Sigmoid colon (tissue), 7 donors: ENCODE measurements around the gene CRYBB1. TPM values are rescaled to one million over a fixed set of nuclear protein-coding genes. Genes with fewer than 3 reads are reported as not detected.

ENCODE experiments used
- DNase-seq: peaks from one replicate; pipeline ENCODE4 v3.0.0-alpha.2; 2019
- H3K27ac ChIP-seq, 4 donors: fragments of 200-600 bp; sonication (generic); one replicate each; pipeline ENCODE4 v1.5.1; 2016 to 2019; ENCODE audit warnings: mild to moderate bottlenecking in 1 of 4
- H3K27me3 ChIP-seq, 3 donors: fragments of 200-600 bp; sonication (generic); one replicate each; pipeline ENCODE4 v1.5.1; 2019; ENCODE audit warnings: mild to moderate bottlenecking in 1 of 3
- H3K36me3 ChIP-seq, 4 donors: fragments of 200-600 bp; sonication (generic); one replicate each; pipeline ENCODE4 v1.5.1; 2016 to 2019
- H3K4me1 ChIP-seq, 4 donors: fragments of 200-600 bp; sonication (generic); one replicate each; pipeline ENCODE4 v1.5.1; 2017 to 2019
- H3K4me3 ChIP-seq, 4 donors: fragments of 200-600 bp; sonication (generic); one replicate each; pipeline ENCODE4 v1.5.1; 2017 to 2019; ENCODE audit warnings: mild to moderate bottlenecking in 2 of 4, moderate library complexity in 1 of 4
- H3K9me3 ChIP-seq, 4 donors: fragments of 200-600 bp in 3 of 4; sonication (generic) in 3 of 4; one replicate each; pipeline versions ENCODE4 v1.5.1 to v1.6.1; 2013 to 2019
- CTCF ChIP-seq, 4 experiments: fragments of 450-650 bp in 3 of 4; fragments of 200-600 bp in 1 of 4; IDR thresholded peaks; one replicate each; pipeline ENCODE4 v1.5.1; 2016 to 2019; ENCODE audit warnings: antibody characterized with exemption in 4 of 4, mild to moderate bottlenecking in 3 of 4, moderate library complexity in 2 of 4
- EP300 ChIP-seq, 4 donors: sonication (generic); formaldehyde crosslinking; IDR thresholded peaks; one replicate each; pipeline ENCODE4 v1.6.1; 2017; ENCODE audit warnings: antibody characterized with exemption in 4 of 4
- POLR2A ChIP-seq, 2 donors: fragments of 450-650 bp; IDR thresholded peaks; one replicate each; pipeline ENCODE4 v1.6.1; 2016; ENCODE audit warnings: antibody characterized with exemption in 2 of 2, mild to moderate bottlenecking in 2 of 2, moderate library complexity in 2 of 2
- POLR2AphosphoS5 ChIP-seq, 4 donors: sonication (generic); formaldehyde crosslinking; IDR thresholded peaks; one replicate each; pipeline ENCODE4 v1.6.1; 2017; ENCODE audit warnings: antibody characterized with exemption in 4 of 4
- WGBS, 2 donors: extraction: QIAGEN DNeasy Blood & Tissue Kit; methylation state at CpG; one replicate each; pipeline ENCODE4 v1.1.7; 2013; 5-methylcytosine and 5-hydroxymethylcytosine counted together
- intact Hi-C: fragments of 100-400 bp; cut with DNase I; formaldehyde crosslinking; loops from one replicate; pipeline ENCODE4 v1.15.1; 2023
- polyA plus RNA-seq, 3 donors: library from polyadenylated mRNA; stranded (reverse); fragments of 200-250 nt; gene quantifications; one replicate each; pipeline ENCODE4 v1.2.3, GENCODE V29; 2013
- total RNA-seq, 4 donors: library from RNA; depleted of rRNA; stranded (reverse); fragments of >200 nt; gene quantifications; one replicate each; pipeline ENCODE4 v1.1.0, GENCODE V29; 2016
- donor health status: healthy with polysubstance abuse.
- donor health status: Bipolar disorder and iron deficiency.
- donor health status: healthy.

CRYBB1 gene
- total and polyA plus RNA-seq, 7 donors = 0.47 to 3.0 (median 1.3) TPM; not detected in 3

GRCh38 chr22:26601726-26602125 is 16.1 kb downstream of the CRYBB1 start:
- Histone ChIP-seq H3K36me3 (no peaks in the 10 kb centered on the region), H3K9me3 (no peaks in the 10 kb centered on the region), H3K4me1 (no peaks in the 10 kb centered on the region), H3K27ac (no peak overlapping the region), H3K4me3 (no peak overlapping the region), H3K27me3 (peaks cover 0 to 9% (median 0%) of the 10 kb centered on the region in 3 donors)
- DNase-seq = no peak
- whole genome bisulfite sequencing, 2 donors = 85 to 90% methylated on average over 12 of the region's 12 CpGs
- TF ChIP-seq POLR2A (IDR thresholded peaks at IDR 0.05) (no peak), CTCF (IDR thresholded peaks at IDR 0.05) (no peak), EP300 (IDR thresholded peaks at IDR 0.05) (no peak), POLR2AphosphoS5 (IDR thresholded peaks at IDR 0.05) (no peak)
- intact Hi-C loops = no loop called here

- 80 to 90% methylated on average over 11 of the region's 11 CpGs for WGBS, 2 donors
- TF ChIP-seq POLR2A (IDR thresholded peaks at IDR 0.05) (no peak), CTCF (IDR thresholded peaks at IDR 0.05) (no peak), EP300 (IDR thresholded peaks at IDR 0.05) (no peak), POLR2AphosphoS5 (IDR thresholded peaks at IDR 0.05) (no peak)
- H3K4me3 ChIP-seq = no peak overlapping the region
- no peaks in the 10 kb centered on the region for H3K36me3 ChIP-seq
- H3K27me3 ChIP-seq = peaks cover 0 to 15% (median 0%) of the 10 kb centered on the region in 3 donors
- no peak for DNase-seq
- intact Hi-C loops = no loop called here
- no peak overlapping the region for H3K27ac ChIP-seq
- H3K9me3 ChIP-seq = no peaks in the 10 kb centered on the region
- no peaks in the 10 kb centered on the region for H3K4me1 ChIP-seq
Observed at GRCh38 chr22:26599505-26599904, 18.3 kb downstream of the CRYBB1 start.

GRCh38 chr22:26597480-26597879 is 20.3 kb downstream of the CRYBB1 start:
- no peak overlapping the region for H3K4me3 ChIP-seq
- H3K27ac ChIP-seq = no peak overlapping the region
- no peak for DNase-seq
- TF ChIP-seq POLR2A (IDR thresholded peaks at IDR 0.05) (no peak), POLR2AphosphoS5 (IDR thresholded peaks at IDR 0.05) (no peak), CTCF (IDR thresholded peaks at IDR 0.05) (no peak), EP300 (IDR thresholded peaks at IDR 0.05) (no peak)
- 64 to 81% methylated on average over 4 of the region's 4 CpGs for WGBS, 2 donors
- peaks cover 0 to 15% (median 0%) of the 10 kb centered on the region in 3 donors for H3K27me3 ChIP-seq
- H3K4me1 ChIP-seq = no peaks in the 10 kb centered on the region
- H3K9me3 ChIP-seq = no peaks in the 10 kb centered on the region
- intact Hi-C loops = no loop called here
- no peaks in the 10 kb centered on the region for H3K36me3 ChIP-seq

- H3K27me3 ChIP-seq = peaks cover 0 to 15% (median 0%) of the 10 kb centered on the region in 3 donors
- no peak for DNase-seq
- intact Hi-C loops = no loop called here
- H3K27ac ChIP-seq = no peak overlapping the region
- TF ChIP-seq CTCF (IDR thresholded peaks at IDR 0.05) (no peak), EP300 (IDR thresholded peaks at IDR 0.05) (no peak), POLR2A (IDR thresholded peaks at IDR 0.05) (no peak), POLR2AphosphoS5 (IDR thresholded peaks at IDR 0.05) (no peak)
- no peaks in the 10 kb centered on the region for H3K9me3 ChIP-seq
- no peak overlapping the region for H3K4me3 ChIP-seq
- WGBS, 2 donors = 69 to 79% methylated on average over 4 of the region's 4 CpGs
- H3K4me1 ChIP-seq = no peaks in the 10 kb centered on the region
- no peaks in the 10 kb centered on the region for H3K36me3 ChIP-seq
Observed at GRCh38 chr22:26597026-26597425, 20.8 kb downstream of the CRYBB1 start.

GRCh38 chr22:26593763-26594162 is 24.1 kb downstream of the CRYBB1 start:
- 53 to 61% methylated on average over 1 of the region's 1 CpG for WGBS, 2 donors
- intact Hi-C loops = loop anchor here (5.0 kb wide), 1 partner anchor 64 kb away; the partner anchor contains the start of gene MIAT
- Histone ChIP-seq H3K9me3 (no peaks in the 10 kb centered on the region), H3K36me3 (no peaks in the 10 kb centered on the region), H3K27ac (no peak overlapping the region), H3K27me3 (peaks cover 0 to 9% (median 0%) of the 10 kb centered on the region in 3 donors), H3K4me3 (no peak overlapping the region), H3K4me1 (peaks cover 4 to 16% (median 10%) of the 10 kb centered on the region in 4 donors)
- no peak for DNase-seq
- TF ChIP-seq POLR2AphosphoS5 (IDR thresholded peaks at IDR 0.05) (no peak), EP300 (IDR thresholded peaks at IDR 0.05) (no peak), CTCF (IDR thresholded peaks at IDR 0.05) (no peak), POLR2A (IDR thresholded peaks at IDR 0.05) (no peak)
